ENCODE measurements around the gene TMEM43. TPM values are rescaled to one million over a fixed set of nuclear protein-coding genes. Genes with fewer than 3 reads are reported as not detected.

TMEM43 gene
- total RNA-seq, 4 donors from 2014 or later = 93.5 to 114 (median 102) TPM

- TF ChIP-seq CTCF (IDR thresholded peaks at IDR 0.05) (no peak), POLR2A (IDR thresholded peaks at IDR 0.05) (no peak)
- intact Hi-C loops (cut with DNase I; ENCODE audit: low total_unique reads) = loop anchor here (10.0 kb wide), 1 partner anchor 53 kb away; the partner anchor contains the start of genes CHCHD4 and TMEM43
- H3K4me3 ChIP-seq = peak overlapping the region; percentile 62 to 85
- H3K36me3 ChIP-seq = no peaks in the 10 kb centered on the region
- peaks cover 3 to 5% of the 10 kb centered on the region in 2 donors for H3K4me1 ChIP-seq
- no peak for DNase-seq
- H3K27ac ChIP-seq = peak overlapping the region; percentile 90 to 96
- no peaks in the 10 kb centered on the region for H3K27me3 ChIP-seq
- H3K9me3 ChIP-seq = no peaks in the 10 kb centered on the region
Observed at GRCh38 chr3:14177580-14178246, 52.9 kb downstream of the TMEM43 start.

GRCh38 chr3:14178247-14179113, 53.6 kb downstream of the TMEM43 start, which contains the start of the genes LSM3 and XPC:
Gene LSM3, plus strand, starts transcription at chr3:14178817. Its CDS starts 44 bp downstream, at chr3:14178861.
Gene XPC, minus strand, starts transcription at chr3:14178601. Its CDS starts 33 bp downstream, at chr3:14178568.
- DNase-seq = peak; percentile 98 to 99
- Histone ChIP-seq H3K4me1 (peaks cover 3 to 5% of the 10 kb centered on the region in 2 donors), H3K27me3 (no peaks in the 10 kb centered on the region), H3K27ac (peak within 1 kb of the TSS; percentile 90 to 96), H3K36me3 (no peaks in the 10 kb centered on the region), H3K9me3 (no peaks in the 10 kb centered on the region), H3K4me3 (peak within 1 kb of the TSS; percentile 62 to 85)
- intact Hi-C loops (cut with DNase I; ENCODE audit: low total_unique reads) = loop anchor here (10.0 kb wide), 1 partner anchor 54 kb away; the partner anchor contains the start of genes CHCHD4 and TMEM43
- peak in 2 of 4 experiments; percentile 6 to 7 for TF ChIP-seq CTCF (IDR thresholded peaks at IDR 0.05)
- TF ChIP-seq POLR2A (IDR thresholded peaks at IDR 0.05) = peak; percentile 99

GRCh38 chr3:14179114-14179465, 54.2 kb downstream of the TMEM43 start:
- DNase-seq = no peak
- Histone ChIP-seq H3K27ac (peak overlapping the region; percentile 84 to 90), H3K27me3 (no peaks in the 10 kb centered on the region), H3K36me3 (no peaks in the 10 kb centered on the region), H3K4me3 (peak overlapping the region; percentile 62 to 68), H3K9me3 (no peaks in the 10 kb centered on the region), H3K4me1 (peaks cover 3 to 5% of the 10 kb centered on the region in 2 donors)
- intact Hi-C loops (cut with DNase I; ENCODE audit: low total_unique reads) = loop anchor here (10.0 kb wide), 1 partner anchor 54 kb away; the partner anchor contains the start of genes CHCHD4 and TMEM43
- TF ChIP-seq POLR2A (IDR thresholded peaks at IDR 0.05) (no peak), CTCF (IDR thresholded peaks at IDR 0.05) (no peak)

- DNase-seq = no peak
Observed at GRCh38 chr3:14179795-14180194, 54.9 kb downstream of the TMEM43 start.

More at GRCh38 chr3:14179795-14180194, 54.9 kb downstream of the TMEM43 start:
- TF ChIP-seq CTCF (IDR thresholded peaks at IDR 0.05) (no peak), POLR2A (IDR thresholded peaks at IDR 0.05) (no peak)
- peaks cover 3 to 5% of the 10 kb centered on the region in 2 donors for H3K4me1 ChIP-seq
- intact Hi-C loops (cut with DNase I; ENCODE audit: low total_unique reads) = loop anchor here (10.0 kb wide), 1 partner anchor 55 kb away; the partner anchor contains the start of genes CHCHD4 and TMEM43
- no peak overlapping the region for H3K4me3 ChIP-seq
- H3K27me3 ChIP-seq = no peaks in the 10 kb centered on the region
- H3K36me3 ChIP-seq = no peaks in the 10 kb centered on the region
- H3K9me3 ChIP-seq = no peaks in the 10 kb centered on the region
- H3K27ac ChIP-seq = no peak overlapping the region
